H1 (cell line): ENCODE measurements around the gene USP43. TPM values are rescaled to one million over a fixed set of nuclear protein-coding genes. Genes with fewer than 3 reads are reported as not detected.

ENCODE experiments used
- CTCF ChIA-PET: fragments of 300-600 bp; sonication (Branson Sonifier 250); formaldehyde crosslinking; loops from one replicate; lab custom pipeline; 2021; ENCODE audit not compliant: partially characterized antibody; lab: Charles Lee
- POLR2A ChIA-PET: fragments of 300-600 bp; sonication (Branson Sonifier 250); formaldehyde crosslinking; loops from one replicate; lab custom pipeline; 2021; ENCODE audit warnings: inconsistent platforms; ENCODE audit not compliant: partially characterized antibody; lab: Charles Lee
- DNase-seq, 2 experiments: peaks; one replicate each; pipeline versions ENCODE4 v3.0.0 to v3.0.0-alpha.2; 2010 to 2022; ENCODE audit warnings: low spot score in 2 of 2, low read depth in 1 of 2, mixed read lengths in 1 of 2
- FAIRE-seq: peaks from 2 replicates; lab custom pipeline; 2011; peaks lifted over from hg19 to GRCh38; lab: Jason Lieb, UNC
- H2AFZ ChIP-seq: 2 replicates; pipeline ENCODE4 v1.8.1; 2012; ENCODE audit warnings: low read length, inconsistent platforms
- H2AK5ac ChIP-seq: 2 replicates; pipeline ENCODE4 v1.6.1; 2013; ENCODE audit warnings: low read depth, low read length
- H2BK120ac ChIP-seq: replicated peaks from 2 replicates; pipeline ENCODE3; 2013; ENCODE audit warnings: low read depth, low read length, inconsistent platforms
- H2BK12ac ChIP-seq: 2 replicates; pipeline ENCODE4 v1.6.1; 2013; ENCODE audit warnings: low read depth, low read length
- H2BK15ac ChIP-seq: 2 replicates; pipeline ENCODE4 v1.6.1; 2013; ENCODE audit warnings: low read length
- H2BK20ac ChIP-seq: 2 replicates; pipeline ENCODE4 v1.6.1; 2013; ENCODE audit warnings: low read length
- H2BK5ac ChIP-seq: 2 replicates; pipeline ENCODE4 v1.6.1; 2013; ENCODE audit warnings: low read depth, low read length
- H3K14ac ChIP-seq: 2 replicates; pipeline ENCODE4 v1.6.1; 2013; ENCODE audit warnings: inconsistent platforms; ENCODE audit not compliant: insufficient read length
- H3K18ac ChIP-seq: 2 replicates; pipeline ENCODE4 v1.6.1; 2013; ENCODE audit warnings: low read length; ENCODE audit errors: extremely low read depth
- H3K23ac ChIP-seq: 2 replicates; pipeline ENCODE4 v1.6.1; 2013; ENCODE audit warnings: inconsistent platforms; ENCODE audit not compliant: insufficient read length
- H3K23me2 ChIP-seq: 2 replicates; pipeline ENCODE4 v1.6.1; 2013; ENCODE audit warnings: low read depth, low read length
- H3K27ac ChIP-seq: 2 replicates; pipeline ENCODE4 v1.6.1; 2011; ENCODE audit warnings: low read depth, low read length, inconsistent platforms
- H3K27me3 ChIP-seq, 4 experiments: replicated peaks in 1 of 4; 1 replicate in 1 of 4; 2 replicates in 3 of 4; pipeline versions ENCODE4 v1.6.1 to v1.8.1; 2011 to 2013; ENCODE audit warnings: low read length in 3 of 4, mild to moderate bottlenecking in 3 of 4, inconsistent platforms in 2 of 4, mixed read lengths in 2 of 4, moderate library complexity in 1 of 4; ENCODE audit not compliant: control insufficient read depth in 3 of 4, insufficient read depth in 3 of 4; ENCODE audit errors: extremely low read depth in 1 of 4
- H3K36me3 ChIP-seq, 4 experiments: 2 replicates each; pipeline versions ENCODE4 v1.6.1 to v1.8.1; 2011 to 2013; ENCODE audit warnings: mild to moderate bottlenecking in 4 of 4, low read length in 3 of 4, moderate library complexity in 2 of 4, control low read depth in 1 of 4, inconsistent platforms in 1 of 4; ENCODE audit not compliant: insufficient read depth in 4 of 4, control insufficient read depth in 2 of 4
- H3K4ac ChIP-seq: replicated peaks from 2 replicates; pipeline ENCODE3; 2013; ENCODE audit warnings: low read length, low read depth, mixed read lengths, inconsistent platforms; ENCODE audit not compliant: insufficient read length
- H3K4me1 ChIP-seq, 4 experiments: replicated peaks in 1 of 4; 1 replicate in 1 of 4; 2 replicates in 3 of 4; pipeline versions ENCODE4 v1.6.1 to v1.8.1; 2011 to 2013; ENCODE audit warnings: low read length in 3 of 4, inconsistent platforms in 2 of 4, mixed read lengths in 1 of 4; ENCODE audit not compliant: insufficient read depth in 4 of 4, control insufficient read depth in 3 of 4
- H3K4me2 ChIP-seq, 2 experiments: 2 replicates each; pipeline versions ENCODE4 v1.6.1 to v1.8.1; 2011 to 2013; ENCODE audit warnings: low read depth in 2 of 2, low read length in 2 of 2, control low read depth in 1 of 2, inconsistent platforms in 1 of 2, mild to moderate bottlenecking in 1 of 2; ENCODE audit not compliant: insufficient read depth in 1 of 2
- H3K4me3 ChIP-seq, 4 experiments: fragments of 200-600, 300-600 bp in 1 of 4; sonication (generic), shearing (Covaris generic), sonication (Bioruptor Twin) in 1 of 4; 2 replicates each; pipeline versions ENCODE4 v1.5.1 to v1.8.1; 2011 to 2016; ENCODE audit warnings: low read length in 4 of 4, low read depth in 3 of 4, control low read depth in 2 of 4, inconsistent platforms in 2 of 4, mild to moderate bottlenecking in 2 of 4, mixed read lengths in 1 of 4, moderate library complexity in 1 of 4; ENCODE audit not compliant: insufficient read depth in 2 of 4; ENCODE audit errors: extremely low read depth in 1 of 4
- H3K56ac ChIP-seq: replicated peaks from 2 replicates; pipeline ENCODE3; 2013; ENCODE audit warnings: low read depth, mild to moderate bottlenecking, mixed read lengths, low read length, inconsistent platforms; ENCODE audit not compliant: insufficient read length
- H3K79me1 ChIP-seq: 2 replicates; pipeline ENCODE4 v1.6.1; 2013; ENCODE audit warnings: low read depth, low read length, control low read depth
- H3K79me2 ChIP-seq, 2 experiments: 2 replicates each; pipeline versions ENCODE4 v1.6.1 to v1.8.1; 2012 to 2013; ENCODE audit warnings: low read length in 2 of 2, mild to moderate bottlenecking in 2 of 2, inconsistent platforms in 1 of 2; ENCODE audit not compliant: insufficient read depth in 2 of 2, control insufficient read depth in 1 of 2
- H3K9ac ChIP-seq, 4 experiments: replicated peaks in 1 of 4; 1 replicate in 1 of 4; 2 replicates in 3 of 4; pipeline versions ENCODE4 v1.6.1 to v1.8.1; 2011 to 2013; ENCODE audit warnings: low read depth in 3 of 4, low read length in 3 of 4, control low read depth in 2 of 4, mild to moderate bottlenecking in 2 of 4, moderate library complexity in 2 of 4, inconsistent platforms in 1 of 4; ENCODE audit errors: extremely low read depth in 1 of 4
- H3K9me3 ChIP-seq, 2 experiments: 2 replicates each; pipeline versions ENCODE4 v1.6.1 to v1.8.1; 2012 to 2013; ENCODE audit warnings: mild to moderate bottlenecking in 2 of 2, moderate library complexity in 2 of 2, control low read depth in 1 of 2, inconsistent platforms in 1 of 2, low read depth in 1 of 2, low read length in 1 of 2, mixed read lengths in 1 of 2; ENCODE audit not compliant: insufficient read depth in 2 of 2
- H4K20me1 ChIP-seq, 2 experiments: replicated peaks in 1 of 2; 2 replicates each; pipeline versions ENCODE3 to v1.8.1; 2011 to 2013; ENCODE audit warnings: inconsistent platforms in 2 of 2, low read length in 2 of 2, mild to moderate bottlenecking in 1 of 2; ENCODE audit not compliant: insufficient read depth in 2 of 2, control insufficient read depth in 1 of 2
- H4K5ac ChIP-seq: 2 replicates; pipeline ENCODE4 v1.6.1; 2013; ENCODE audit warnings: low read length, low read depth, mixed read lengths, inconsistent platforms; ENCODE audit not compliant: insufficient read length
- H4K8ac ChIP-seq: 2 replicates; pipeline ENCODE4 v1.8.0; 2013; ENCODE audit warnings: mild to moderate bottlenecking, moderate library complexity, low read length, inconsistent platforms; ENCODE audit not compliant: insufficient read depth; ENCODE audit errors: extremely low read depth
- H4K91ac ChIP-seq: replicated peaks from 2 replicates; pipeline ENCODE3; 2013; ENCODE audit warnings: low read length, mixed read lengths, inconsistent platforms; ENCODE audit not compliant: insufficient read length
- ASH2L ChIP-seq: fragments of 200-600, 300-600 bp; sonication (generic); IDR thresholded peaks from one replicate; pipeline ENCODE4 v1.7.1; 2017; ENCODE audit warnings: low read length
- CBX8 ChIP-seq: fragments of 300-800, 300-1000 bp; sonication (generic); IDR thresholded peaks from 2 replicates; pipeline ENCODE4 v1.7.1; 2016; ENCODE audit warnings: low read depth, low read length, borderline replicate concordance
- CTCF ChIP-seq, 3 experiments: IDR thresholded peaks; 1 replicate in 2 of 3; 2 replicates in 1 of 3; pipeline versions ENCODE4 v1.5.1 to v1.6.1; 2011; ENCODE audit warnings: low read length in 3 of 3, mild to moderate bottlenecking in 3 of 3, inconsistent platforms in 2 of 3, low read depth in 1 of 3, moderate library complexity in 1 of 3; ENCODE audit not compliant: insufficient read depth in 1 of 3; ENCODE audit errors: control extremely low read depth in 1 of 3
- EP300 ChIP-seq, 2 experiments: IDR thresholded peaks; 1 replicate in 1 of 2; 2 replicates in 1 of 2; pipeline ENCODE4 v1.6.1; 2011 to 2012; ENCODE audit warnings: low read depth in 2 of 2, low read length in 2 of 2, mild to moderate bottlenecking in 2 of 2, borderline replicate concordance in 1 of 2, inconsistent platforms in 1 of 2, moderate library complexity in 1 of 2
- GABPA ChIP-seq: IDR thresholded peaks from 2 replicates; pipeline ENCODE4 v1.6.1; 2011; ENCODE audit warnings: mild to moderate bottlenecking, low read length, moderate library complexity, borderline replicate concordance; ENCODE audit not compliant: insufficient read depth
- RAD21 ChIP-seq, 2 experiments: IDR thresholded peaks in 1 of 2; conservative IDR thresholded peaks in 1 of 2; 2 replicates each; pipeline ENCODE4 v1.6.1; 2011; ENCODE audit warnings: low read depth in 2 of 2, low read length in 2 of 2, improper control_type of control experiment in 1 of 2, inconsistent platforms in 1 of 2, mild to moderate bottlenecking in 1 of 2, moderate library complexity in 1 of 2
- RNF2 ChIP-seq: fragments of 200-900, 300-1000 bp; sonication (generic); IDR thresholded peaks from 2 replicates; pipeline ENCODE4 v1.7.1; 2016; ENCODE audit warnings: borderline replicate concordance, low read depth, mild to moderate bottlenecking, antibody characterized with exemption, low read length; ENCODE audit not compliant: poor library complexity, severe bottlenecking; ENCODE audit errors: missing control alignments
- SP1 ChIP-seq: IDR thresholded peaks from 2 replicates; pipeline ENCODE4 v1.6.1; 2011; ENCODE audit warnings: low read depth, low read length
- TBP ChIP-seq: IDR thresholded peaks from 2 replicates; pipeline ENCODE4 v1.6.1; 2011; ENCODE audit warnings: low read depth, low read length, improper control_type of control experiment
- ZNF274 ChIP-seq: IDR thresholded peaks from 2 replicates; pipeline ENCODE4 v1.7.0; 2012; ENCODE audit warnings: low read length, borderline replicate concordance; ENCODE audit errors: extremely low read depth
- whole genome bisulfite sequencing, 2 experiments: shearing (Covaris generic) in 1 of 2; methylation state at CpG; one replicate each; pipeline versions ENCODE4 v1.1.6 to v1.1.7; 2013 to 2015; ENCODE audit warnings: low lambda C conversion rate in 2 of 2, mixed read lengths in 2 of 2, inconsistent platforms in 1 of 2, low coverage in 1 of 2, missing lambda C conversion rate in 1 of 2; ENCODE audit not compliant: insufficient replicate concordance in 2 of 2, insufficient coverage in 1 of 2, insufficient read length in 1 of 2; ENCODE audit errors: extremely low coverage in 1 of 2, missing lambda C conversion rate in 1 of 2; 5-methylcytosine and 5-hydroxymethylcytosine counted together
- polyA plus RNA-seq, 7 experiments: library from polyadenylated mRNA; depleted of rRNA in 3 of 7; stranded (reverse) in 5 of 7; unstranded in 2 of 7; fragments of >200 nt in 5 of 7; fragments of 200-250 nt in 2 of 7; gene quantifications; 1 replicate in 5 of 7; 2 replicates in 1 of 7; 4 replicates in 1 of 7; pipeline versions ENCODE4 v1.2.1 to v1.2.3, GENCODE V29; 2011 to 2013; ENCODE audit warnings: missing spikeins in 2 of 7, mixed read lengths in 2 of 7
- total RNA-seq: library from RNA; stranded (reverse); fragmentation: NEBNext Ultra II Directional; extraction: Animal tissue kit (Norgen Biotek cat#: 25700); gene quantifications from 2 replicates; pipeline ENCODE4 v1.2.1, GENCODE V29; 2021

The USP43 gene
- total and polyA plus RNA-seq, 2 of the 8 experiments (the other 6 are each of a cell fraction or from before 2014, with no cell fraction given): 3.0 to 7.2 TPM

GRCh38 chr17:9714801-9715200 lies 69.5 kb downstream of the USP43 start:
- CTCF ChIA-PET: interaction anchor here (0.6 kb wide), 1 partner anchor 1318 kb away, joined by 6 read pairs; no protein-coding TSS in a partner anchor
- H4K20me1 ChIP-seq: peaks cover 0 to 6% of the 10 kb centered on the region in 2 experiments
- H3K18ac ChIP-seq: no peak overlapping the region
- no peak overlapping the region for H2BK20ac ChIP-seq
- H2BK5ac ChIP-seq: no peak overlapping the region
- H3K4ac ChIP-seq: no peak overlapping the region
- POLR2A ChIA-PET: no interaction called here
- 0 out of 4 replicates have a peak, but pooled peaks cover 0 to 5% of the 10 kb centered on the region in 2 experiments for H3K9me3 ChIP-seq
- no peak overlapping the region for H3K56ac ChIP-seq
- peaks cover 7% of the 10 kb centered on the region; the same call in 1 of the 2 replicates for H3K23me2 ChIP-seq
- no peak overlapping the region for H3K23ac ChIP-seq
- H3K27ac ChIP-seq: no peak overlapping the region
- H3K36me3 ChIP-seq: peaks cover 1 to 7% (median 2%) of the 10 kb centered on the region in 4 experiments; a peak in 5 of 8 replicates
- H3K4me1 ChIP-seq: no peaks in the 10 kb centered on the region
- H3K79me2 ChIP-seq: no peaks in the 10 kb centered on the region
- H2BK12ac ChIP-seq: no peak overlapping the region
- H3K14ac ChIP-seq: no peak overlapping the region
- no peak overlapping the region for H3K4me3 ChIP-seq
- DNase-seq (no peak), FAIRE-seq (no peak)
- no peak overlapping the region for H4K8ac ChIP-seq
- H2AK5ac ChIP-seq: no peak overlapping the region
- no peak overlapping the region for H4K91ac ChIP-seq
- H3K4me2 ChIP-seq: no peak overlapping the region
- H3K27me3 ChIP-seq: no peaks in the 10 kb centered on the region
- H2BK120ac ChIP-seq: no peak overlapping the region
- no peak overlapping the region for H4K5ac ChIP-seq
- H2BK15ac ChIP-seq: no peak overlapping the region
- H3K79me1 ChIP-seq: no peaks in the 10 kb centered on the region
- H2AFZ ChIP-seq: no peak overlapping the region
- WGBS, 2 experiments: 90% methylated on average over 6 of the region's 6 CpGs; no CpG with 5 or more reads in 1 of the 2 experiments
- no peak overlapping the region for H3K9ac ChIP-seq
- TF ChIP-seq TBP (no peak), GABPA (no peak), ASH2L (no peak), RNF2 (no peak), CTCF (IDR thresholded peaks at IDR 0.05; ENCODE audit: control extremely low read depth in 1 of 3, insufficient read depth in 1 of 3, low read depth in 1 of 3, low read length in 3 of 3) (no peak), CBX8 (no peak), SP1 (no peak), ZNF274 (no peak), EP300 (IDR thresholded peaks at IDR 0.05; ENCODE audit: borderline replicate concordance in 1 of 2, low read depth in 2 of 2, low read length in 2 of 2) (no peak), RAD21 (IDR thresholded peaks at IDR 0.05 in 1 of 2, conservative IDR thresholded peaks at IDR 0.05 in 1 of 2; ENCODE audit: low read depth in 2 of 2, low read length in 2 of 2) (no peak)
